ENCODE measurements around the gene FASTK.

FASTK gene

GRCh38 chr7:151116603-151117440 is 36.2 kb upstream of the FASTK start:
- DNase-seq: no peak

- no peak for DNase-seq
These were observed 35.3 kb upstream of the FASTK start for GRCh38 chr7:151115836-151116418.

DNA sequence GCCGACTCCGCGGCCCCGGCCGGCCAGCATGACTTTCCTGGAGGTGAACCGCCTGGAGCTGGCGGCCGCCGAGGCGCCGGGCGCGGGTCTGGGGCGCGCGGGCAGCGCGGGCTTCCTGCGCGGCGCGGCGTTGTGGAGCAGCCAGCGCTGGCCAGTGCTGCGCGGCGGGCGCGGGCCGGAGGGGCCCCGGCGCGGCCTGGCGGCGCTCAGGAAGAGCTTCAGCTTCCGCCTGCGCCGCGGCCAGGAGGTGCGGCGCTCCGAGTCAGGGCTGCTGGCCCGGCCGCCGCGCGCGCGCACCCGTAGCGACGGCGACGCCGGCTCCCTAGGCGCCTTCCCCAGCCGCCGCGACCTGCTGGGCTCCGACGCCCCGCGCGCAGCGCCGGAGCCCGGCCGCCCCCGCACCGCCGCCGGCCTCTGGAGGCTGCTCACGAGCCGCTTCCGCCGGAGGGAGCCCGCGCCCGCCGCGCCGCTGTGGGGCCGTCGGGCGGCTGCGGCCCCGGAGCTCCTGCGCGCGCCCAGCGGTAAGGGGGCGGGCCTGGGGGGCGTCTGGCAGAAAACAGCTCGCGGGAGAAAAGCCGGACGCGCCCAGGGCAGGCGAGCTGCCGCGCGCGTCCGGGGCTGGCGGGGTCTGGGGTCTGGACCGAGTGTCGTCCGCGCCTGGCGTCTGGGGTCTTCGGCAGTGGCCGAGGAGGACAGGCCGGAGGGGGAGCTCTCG is 34.7 kb upstream of the FASTK start:
- peak; percentile 19 for DNase-seq

DNA sequence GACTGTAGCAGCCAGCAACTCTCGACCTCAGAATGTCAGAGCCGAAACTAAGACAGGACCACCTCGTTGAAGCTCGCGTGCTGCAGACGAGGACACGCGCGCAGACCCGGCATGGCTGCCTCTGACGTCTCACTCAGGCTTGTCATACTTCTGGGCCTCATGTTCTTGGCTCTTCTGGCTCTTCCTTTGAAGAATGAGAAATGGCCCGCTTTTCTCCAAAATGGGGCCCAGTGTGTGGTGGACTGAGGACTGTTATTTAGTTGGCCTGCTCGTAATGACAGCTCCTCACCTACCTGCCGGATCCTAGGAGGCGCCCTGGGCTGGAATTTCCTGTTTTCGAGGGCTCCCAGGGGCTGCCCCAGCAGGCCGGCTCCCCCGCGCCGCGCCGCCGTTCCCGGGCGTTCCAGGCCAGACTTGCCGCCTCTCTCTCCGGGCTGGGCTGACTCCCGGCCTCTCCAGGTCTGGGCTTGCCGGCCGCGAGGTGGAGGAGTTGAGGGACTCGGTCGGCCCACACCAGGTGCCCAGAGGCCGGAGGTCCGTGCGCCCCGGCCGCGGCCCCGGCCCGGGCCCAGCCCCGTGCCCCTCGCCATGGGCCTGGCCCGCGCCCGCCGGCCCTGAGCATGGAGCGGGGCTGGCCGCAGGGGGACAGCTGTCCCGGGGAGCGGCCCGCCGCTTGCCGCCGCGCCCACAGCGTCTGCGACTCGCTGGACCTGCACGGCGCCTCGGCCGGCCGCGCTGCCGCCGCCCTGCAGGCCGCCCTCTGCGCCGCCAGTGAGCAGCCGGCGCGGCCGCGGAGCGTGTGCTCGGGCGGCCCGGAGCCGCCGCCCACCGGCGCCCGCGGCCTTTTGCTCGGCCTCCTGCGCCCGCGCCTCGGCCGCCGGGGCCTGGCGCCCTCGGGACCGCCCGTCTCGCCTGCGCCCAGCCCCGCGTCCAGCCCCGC is 33.8 kb upstream of the FASTK start:
- no peak for DNase-seq

DNA sequence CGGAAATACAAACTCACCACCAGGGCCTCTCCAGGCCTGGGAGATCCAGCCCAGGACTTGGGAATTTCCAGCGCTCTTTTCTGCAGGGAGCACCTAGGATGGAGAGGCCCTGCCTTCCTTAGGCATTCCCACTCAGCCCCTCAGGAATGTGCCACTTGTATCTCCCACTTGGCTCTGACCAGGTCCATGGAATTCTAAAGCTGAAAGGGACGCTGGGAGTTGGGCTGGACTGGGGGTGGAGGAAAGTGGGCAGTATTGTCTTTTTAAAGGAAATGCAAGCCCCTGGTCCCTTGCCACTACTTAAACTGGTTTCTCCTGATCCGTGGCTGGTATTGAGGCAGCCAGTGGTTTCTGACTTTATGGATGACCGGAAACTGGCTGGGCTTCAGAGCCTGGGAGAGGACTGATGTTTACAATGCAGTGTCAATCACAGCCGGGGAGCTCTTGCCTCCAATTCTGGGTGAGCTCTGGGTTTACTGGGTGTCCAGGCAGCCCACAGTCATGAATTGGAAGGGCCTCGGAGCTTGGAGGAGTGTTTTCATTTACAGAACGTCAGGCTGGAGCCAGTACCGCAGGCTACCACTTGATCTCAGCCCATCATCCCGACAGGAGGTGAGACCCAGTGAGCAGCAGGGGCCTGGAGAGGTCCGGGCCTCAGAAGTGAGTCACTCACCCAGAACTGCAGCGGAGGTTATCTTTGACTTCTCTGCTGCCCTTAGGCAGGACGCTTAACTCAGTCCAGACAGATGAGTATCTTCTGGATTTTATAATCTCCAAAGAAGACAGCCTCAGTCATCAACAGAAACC is 32.9 kb upstream of the FASTK start:
- no peak for DNase-seq

GRCh38 chr7:151110941-151111645 is 30.5 kb upstream of the FASTK start:
- DNase-seq: peak; percentile 72

- DNase-seq: no peak
These were observed 29.8 kb upstream of the FASTK start for GRCh38 chr7:151110236-151110940.

- no peak for DNase-seq
These were observed 28.8 kb upstream of the FASTK start for GRCh38 chr7:151109094-151110048.

GRCh38 chr7:151107882-151108281 is 27.3 kb upstream of the FASTK start:
- DNase-seq: no peak

- no peak for DNase-seq
These were observed 24.0 kb upstream of the FASTK start for GRCh38 chr7:151104411-151105235.

- DNase-seq: no peak
These were observed 23.4 kb upstream of the FASTK start for GRCh38 chr7:151103973-151104372.

DNA sequence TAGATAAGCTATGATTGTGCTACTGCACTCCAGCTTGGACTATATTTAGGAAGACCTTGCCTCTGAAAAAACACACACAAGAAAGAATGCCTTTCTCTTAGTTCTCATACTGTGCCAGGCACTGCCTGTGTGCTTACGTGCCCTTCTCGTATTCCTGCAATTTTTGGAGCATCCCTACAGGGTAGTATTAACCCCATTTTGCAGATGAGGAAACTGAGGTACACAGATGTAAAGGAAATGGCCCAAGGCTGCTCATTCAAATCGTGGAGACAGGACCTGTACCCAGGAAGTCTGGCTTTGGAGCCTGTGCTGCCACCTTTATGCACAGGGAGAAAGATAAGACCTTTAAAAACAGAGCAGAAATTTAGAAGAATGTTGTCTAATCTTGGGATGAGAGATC is 22.4 kb upstream of the FASTK start:
- DNase-seq: no peak

DNA sequence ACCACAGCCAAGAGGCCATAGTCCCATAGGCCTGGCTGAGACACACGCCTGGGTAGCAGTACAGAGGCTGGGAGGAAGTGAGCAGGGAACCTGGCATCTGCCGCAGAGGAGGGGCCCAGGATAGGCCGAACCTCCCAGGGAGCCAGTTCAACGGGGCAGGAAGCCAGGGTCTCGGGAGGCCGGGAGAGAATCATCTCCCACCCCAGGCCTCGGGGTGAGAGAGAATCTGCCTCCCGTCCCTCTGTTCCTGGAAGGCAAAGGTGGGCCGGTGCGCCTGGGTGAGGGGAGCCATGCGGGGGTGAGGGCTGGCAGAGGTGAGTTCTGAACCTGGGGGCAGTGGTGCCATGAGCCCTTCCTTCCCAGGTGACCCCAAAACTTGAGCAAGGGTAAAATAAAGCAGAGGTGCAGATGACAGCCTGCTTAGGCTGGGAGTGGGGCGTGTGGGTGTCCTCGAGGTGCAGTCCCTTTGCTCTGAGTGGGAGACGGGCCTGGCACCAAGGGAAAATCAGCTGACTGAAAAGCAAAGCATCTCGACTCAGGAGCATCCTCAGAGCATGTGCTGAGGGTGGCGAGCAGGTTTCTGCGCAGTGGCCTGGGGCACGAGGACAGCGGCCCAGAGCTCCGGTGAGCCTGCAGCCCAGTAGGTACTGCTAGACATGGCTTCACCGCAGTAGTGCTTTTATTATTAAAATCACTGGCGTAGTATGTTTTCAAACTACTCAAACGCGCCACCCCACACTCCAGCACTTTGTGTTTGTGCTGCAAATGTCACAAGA is 21.2 kb upstream of the FASTK start:
- DNase-seq: no peak

GRCh38 chr7:151100921-151101320 is 20.3 kb upstream of the FASTK start:
- no peak for DNase-seq

- no peak for DNase-seq
These were observed 19.0 kb upstream of the FASTK start for GRCh38 chr7:151099486-151100211.

DNA sequence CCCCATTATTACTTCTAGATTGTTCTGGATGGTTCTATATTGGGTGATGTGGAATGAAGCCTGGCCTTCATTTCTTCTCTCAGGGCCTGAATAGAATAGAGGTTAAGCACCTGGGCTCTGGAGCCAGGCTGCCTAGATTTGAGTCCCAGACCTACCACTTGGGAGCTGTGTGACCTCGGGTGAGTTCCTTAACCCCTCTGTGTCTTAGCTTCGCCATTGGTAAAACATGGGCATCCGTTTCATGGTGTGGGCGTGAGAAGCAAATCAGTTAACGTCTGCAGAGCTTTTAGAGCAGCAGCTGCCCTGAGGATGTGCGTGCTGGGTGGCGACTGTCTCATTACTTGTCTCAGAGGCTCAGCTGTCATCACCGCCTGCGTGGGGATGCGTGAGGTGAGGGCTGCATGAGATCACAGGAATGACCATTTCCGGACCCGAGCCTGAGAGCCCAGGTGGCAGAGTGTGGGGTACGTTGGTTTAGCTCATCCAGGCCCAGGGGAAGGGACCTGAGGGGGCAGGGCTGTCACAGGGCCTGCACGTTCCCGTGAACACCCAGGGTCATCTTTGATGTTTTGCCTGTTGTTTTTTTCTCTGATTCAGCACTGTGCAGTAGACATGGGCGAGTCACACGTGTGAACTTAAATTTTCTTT is 15.3 kb upstream of the FASTK start:
- no peak for DNase-seq

Measured in stimulated activated naive CD4-positive, alpha-beta T cell treated with Interleukin-2 at 50 U/mL for 16 hours (primary cell).